CD14-positive monocyte (primary cell): ENCODE measurements around the gene ADGRE1. TPM values are rescaled to one million over a fixed set of nuclear protein-coding genes. Genes with fewer than 3 reads are reported as not detected.

Experiments
- DNase-seq, 3 donors: peaks; one replicate each; pipeline ENCODE4 v3.0.0-alpha.2; 2011 to 2022
- H2AFZ ChIP-seq: 2 replicates; pipeline ENCODE4 v1.6.0; 2012; ENCODE audit warnings: mild to moderate bottlenecking, low read depth, low read length, inconsistent platforms; ENCODE audit not compliant: insufficient read depth, poor library complexity, severe bottlenecking
- H3K27ac ChIP-seq, 2 donors: 1 replicate in 1 of 2; 2 replicates in 1 of 2; pipeline ENCODE4 v1.5.1; 2012 to 2013; ENCODE audit warnings: low read length in 2 of 2, control low read depth in 1 of 2, inconsistent platforms in 1 of 2, low read depth in 1 of 2, mild to moderate bottlenecking in 1 of 2
- H3K27me3 ChIP-seq, 2 donors: one replicate each; pipeline versions ENCODE4 v1.6.0 to v1.6.1; 2011 to 2013; ENCODE audit warnings: low read length in 2 of 2; ENCODE audit not compliant: control insufficient read depth in 2 of 2, insufficient read depth in 2 of 2
- H3K36me3 ChIP-seq, 2 donors: replicated peaks in 1 of 2; 1 replicate in 1 of 2; 2 replicates in 1 of 2; pipeline versions ENCODE4 v1.5.1 to v1.6.1; 2012 to 2013; ENCODE audit warnings: low read length in 2 of 2, control low read depth in 1 of 2, inconsistent platforms in 1 of 2, mild to moderate bottlenecking in 1 of 2; ENCODE audit not compliant: insufficient read depth in 2 of 2, control insufficient read depth in 1 of 2
- H3K4me1 ChIP-seq, 2 donors: 1 replicate in 1 of 2; 2 replicates in 1 of 2; pipeline versions ENCODE4 v1.5.1 to v1.6.1; 2012 to 2013; ENCODE audit warnings: low read length in 2 of 2, control low read depth in 1 of 2, inconsistent platforms in 1 of 2, mild to moderate bottlenecking in 1 of 2, moderate library complexity in 1 of 2; ENCODE audit not compliant: insufficient read depth in 2 of 2, control insufficient read depth in 1 of 2
- H3K4me2 ChIP-seq: replicated peaks from 2 replicates; pipeline ENCODE3; 2012; ENCODE audit warnings: low read length, moderate library complexity, mild to moderate bottlenecking; ENCODE audit not compliant: poor library complexity, severe bottlenecking; ENCODE audit errors: extremely low read depth
- H3K4me3 ChIP-seq, 3 experiments: fragments of 200-600 bp in 1 of 3; sonication (generic) in 1 of 3; replicated peaks in 1 of 3; 1 replicate in 2 of 3; 2 replicates in 1 of 3; pipeline ENCODE4 v1.5.1; 2011 to 2013; ENCODE audit warnings: low read length in 3 of 3, mild to moderate bottlenecking in 3 of 3, control low read depth in 2 of 3, low read depth in 2 of 3, inconsistent platforms in 1 of 3, moderate library complexity in 1 of 3
- H3K79me2 ChIP-seq: 2 replicates; pipeline ENCODE4 v1.6.0; 2012; ENCODE audit warnings: mild to moderate bottlenecking, control low read depth, inconsistent platforms, low read length, moderate library complexity; ENCODE audit not compliant: insufficient read depth
- H3K9ac ChIP-seq: 2 replicates; pipeline ENCODE4 v1.6.0; 2017; ENCODE audit warnings: low read length, mild to moderate bottlenecking; ENCODE audit not compliant: insufficient read depth, poor library complexity, severe bottlenecking
- H3K9me3 ChIP-seq, 2 donors: replicated peaks in 1 of 2; 1 replicate in 1 of 2; 2 replicates in 1 of 2; pipeline versions ENCODE4 v1.5.1 to v1.6.1; 2012 to 2013; ENCODE audit warnings: low read length in 2 of 2, control low read depth in 1 of 2; ENCODE audit not compliant: control insufficient read depth in 1 of 2, insufficient read depth in 1 of 2
- H4K20me1 ChIP-seq: 2 replicates; pipeline ENCODE4 v1.6.0; 2012; ENCODE audit warnings: mild to moderate bottlenecking, low read length, control low read depth, moderate library complexity; ENCODE audit not compliant: insufficient read depth
- H3K27ac Mint-ChIP-seq, 7 donors: one replicate each; pipeline ENCODE4 v1.8.0; 2020; ENCODE audit warnings: mild to moderate bottlenecking in 7 of 7, mixed read lengths in 7 of 7, moderate library complexity in 6 of 7, inconsistent platforms in 2 of 7
- H3K27me3 Mint-ChIP-seq, 3 donors: one replicate each; pipeline ENCODE4 v1.8.0; 2021 to 2022; ENCODE audit warnings: low read depth in 3 of 3, mild to moderate bottlenecking in 3 of 3, mixed read lengths in 3 of 3, moderate library complexity in 3 of 3, inconsistent platforms in 1 of 3
- H3K36me3 Mint-ChIP-seq, 2 donors: one replicate each; pipeline ENCODE4 v1.8.0; 2020; ENCODE audit warnings: mixed read lengths in 2 of 2, inconsistent platforms in 1 of 2, mild to moderate bottlenecking in 1 of 2
- H3K4me1 Mint-ChIP-seq: one replicate; pipeline ENCODE4 v1.8.0; 2020; ENCODE audit warnings: mild to moderate bottlenecking, mixed read lengths
- H3K4me3 Mint-ChIP-seq, 2 donors: one replicate each; pipeline ENCODE4 v1.8.0; 2020; ENCODE audit warnings: mild to moderate bottlenecking in 2 of 2, mixed read lengths in 2 of 2, moderate library complexity in 1 of 2
- H3K9me3 Mint-ChIP-seq, 7 donors: one replicate each; pipeline ENCODE4 v1.8.0; 2020 to 2022; ENCODE audit warnings: mixed read lengths in 7 of 7, mild to moderate bottlenecking in 6 of 7, moderate library complexity in 6 of 7, inconsistent platforms in 2 of 7
- WGBS: methylation state at CpG from one replicate; pipeline ENCODE4 v1.1.5; 2013; ENCODE audit warnings: missing lambda C conversion rate; ENCODE audit not compliant: insufficient coverage; 5-methylcytosine and 5-hydroxymethylcytosine counted together
- intact Hi-C, 2 donors: fragments of 100-400 bp; cut with micrococcal nuclease; formaldehyde crosslinking; loops; one replicate each; pipeline versions ENCODE4 v1.15.0 to v1.15.1; 2023
- polyA plus RNA-seq, 3 donors: library from polyadenylated mRNA; depleted of rRNA in 1 of 3; unstranded in 2 of 3; stranded (reverse) in 1 of 3; fragments of 300-500 nt in 2 of 3; fragments of >200 nt in 1 of 3; fragmentation: Illumina TruSeq in 2 of 3; gene quantifications; 1 replicate in 2 of 3; 2 replicates in 1 of 3; pipeline ENCODE4 v1.2.3, GENCODE V29; 2012 to 2021
- TF ChIP-seq, protein P1 (sequence below): fragments of 200-600 bp; IDR thresholded peaks from one replicate; pipeline ENCODE4 v1.8.0; 2022; ENCODE audit warnings: antibody characterized with exemption, mild to moderate bottlenecking

The ADGRE1 gene
- polyA plus RNA-seq, 3 donors: 13.9 to 37.7 (median 21.6) TPM

DNA sequence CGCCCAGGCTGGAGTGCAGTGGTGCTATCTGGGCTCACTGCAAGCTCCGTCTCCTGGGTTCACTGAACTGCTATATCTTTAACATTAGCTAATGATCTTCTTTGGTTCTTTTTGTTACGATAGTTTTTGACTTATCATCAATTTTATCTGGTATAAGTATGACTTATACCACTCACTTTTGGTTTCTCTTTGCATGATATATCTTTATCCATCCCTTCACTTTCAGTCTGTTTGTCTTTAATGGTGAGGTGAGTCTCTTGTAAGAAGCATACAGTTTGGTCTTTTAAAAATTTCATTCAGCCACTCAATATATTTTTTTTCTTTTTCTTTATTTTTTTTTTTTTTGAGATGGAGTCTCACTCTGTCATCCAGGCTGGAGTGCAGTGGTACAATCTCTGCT is 58.4 kb downstream of the ADGRE1 start:
- no peak overlapping the region for H3K9ac ChIP-seq
- H3K4me1 Mint-ChIP-seq: peaks cover 7% of the 10 kb centered on the region
- H3K79me2 ChIP-seq: no peaks in the 10 kb centered on the region
- H3K36me3 Mint-ChIP-seq: peaks cover 11% of the 10 kb centered on the region in 2 donors
- H3K4me3 Mint-ChIP-seq: no peak overlapping the region
- peaks cover 0 to 3% of the 10 kb centered on the region in 2 donors for H3K36me3 ChIP-seq
- no peak overlapping the region for H2AFZ ChIP-seq
- H3K9me3 Mint-ChIP-seq: no peaks in the 10 kb centered on the region
- no peaks in the 10 kb centered on the region for H3K4me1 ChIP-seq
- WGBS: no CpG with 5 or more reads among the region's 3 CpGs
- H3K27ac ChIP-seq: no peak overlapping the region
- no peak overlapping the region for H3K27ac Mint-ChIP-seq
- H4K20me1 ChIP-seq: no peaks in the 10 kb centered on the region
- H3K27me3 Mint-ChIP-seq: peaks cover 4 to 8% (median 5%) of the 10 kb centered on the region in 3 donors
- intact Hi-C loops: no loop called here
- H3K9me3 ChIP-seq: no peaks in the 10 kb centered on the region
- no peaks in the 10 kb centered on the region for H3K27me3 ChIP-seq
- DNase-seq: no peak
- TF ChIP-seq, protein P1, sequence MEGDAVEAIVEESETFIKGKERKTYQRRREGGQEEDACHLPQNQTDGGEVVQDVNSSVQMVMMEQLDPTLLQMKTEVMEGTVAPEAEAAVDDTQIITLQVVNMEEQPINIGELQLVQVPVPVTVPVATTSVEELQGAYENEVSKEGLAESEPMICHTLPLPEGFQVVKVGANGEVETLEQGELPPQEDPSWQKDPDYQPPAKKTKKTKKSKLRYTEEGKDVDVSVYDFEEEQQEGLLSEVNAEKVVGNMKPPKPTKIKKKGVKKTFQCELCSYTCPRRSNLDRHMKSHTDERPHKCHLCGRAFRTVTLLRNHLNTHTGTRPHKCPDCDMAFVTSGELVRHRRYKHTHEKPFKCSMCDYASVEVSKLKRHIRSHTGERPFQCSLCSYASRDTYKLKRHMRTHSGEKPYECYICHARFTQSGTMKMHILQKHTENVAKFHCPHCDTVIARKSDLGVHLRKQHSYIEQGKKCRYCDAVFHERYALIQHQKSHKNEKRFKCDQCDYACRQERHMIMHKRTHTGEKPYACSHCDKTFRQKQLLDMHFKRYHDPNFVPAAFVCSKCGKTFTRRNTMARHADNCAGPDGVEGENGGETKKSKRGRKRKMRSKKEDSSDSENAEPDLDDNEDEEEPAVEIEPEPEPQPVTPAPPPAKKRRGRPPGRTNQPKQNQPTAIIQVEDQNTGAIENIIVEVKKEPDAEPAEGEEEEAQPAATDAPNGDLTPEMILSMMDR: no peak
- H3K4me2 ChIP-seq: no peak overlapping the region
- H3K4me3 ChIP-seq: no peak overlapping the region

- H3K36me3 ChIP-seq: no peaks in the 10 kb centered on the region
Observed at GRCh38 chr19:6947745-6948144, 60.4 kb downstream of the ADGRE1 start.

More at GRCh38 chr19:6947745-6948144, 60.4 kb downstream of the ADGRE1 start:
- no peaks in the 10 kb centered on the region for H3K9me3 ChIP-seq
- Mint-ChIP-seq H3K27ac (peak overlapping the region in 1 of 7 donors; percentile 50), H3K4me1 (peaks cover 7% of the 10 kb centered on the region), H3K4me3 (no peak overlapping the region), H3K9me3 (peaks cover 0 to 1% (median 0%) of the 10 kb centered on the region in 7 donors), H3K36me3 (no peaks in the 10 kb centered on the region), H3K27me3 (peaks cover 4 to 9% (median 6%) of the 10 kb centered on the region in 3 donors)
- H3K4me3 ChIP-seq: no peak overlapping the region
- intact Hi-C loops: no loop called here
- H3K9ac ChIP-seq: no peak overlapping the region
- no peak overlapping the region for H3K27ac ChIP-seq
- WGBS: 12% methylated on average over 3 of the region's 5 CpGs
- TF ChIP-seq, protein P1: no peak
- H3K79me2 ChIP-seq: no peaks in the 10 kb centered on the region
- no peaks in the 10 kb centered on the region for H3K4me1 ChIP-seq
- no peak overlapping the region for H2AFZ ChIP-seq
- H4K20me1 ChIP-seq: no peaks in the 10 kb centered on the region
- no peaks in the 10 kb centered on the region for H3K27me3 ChIP-seq
- no peak overlapping the region for H3K4me2 ChIP-seq
- peak in 2 of 3 donors; percentile 26 to 57 for DNase-seq
